ENCODE results near the gene CAMTA1. TPM values are rescaled to one million over a fixed set of nuclear protein-coding genes. Genes with fewer than 3 reads are reported as not detected.
A peak's percentile ranks its signal among the peaks of the same experiment; 100 is the strongest.

Gene CAMTA1
- total and polyA plus RNA-seq, 2 experiments from 2014 or later: 213 to 341 TPM

- DNase-seq (ENCODE audit: low read depth in 1 of 2, low spot score in 1 of 2): peak in 1 of 2 donors; percentile 63
- Histone ChIP-seq H3K4me3 (peak overlapping the region; percentile 18), H3K4me1 (ENCODE audit: low read depth) (peaks cover 38% of the 10 kb centered on the region)
These were observed 176.7 kb downstream of the CAMTA1 start for GRCh38 chr1:6961905-6962477.

GRCh38 chr1:6962478-6962995, 177.3 kb downstream of the CAMTA1 start:
- no peaks in the 10 kb centered on the region for H3K36me3 ChIP-seq
- TF ChIP-seq CTCF (IDR thresholded peaks at IDR 0.05; ENCODE audit: low read depth, low read length): no peak
- DNase-seq (ENCODE audit: low read depth in 1 of 2, low spot score in 1 of 2): peak; percentile 38 to 95
- H3K27ac ChIP-seq: no peak overlapping the region
- H3K27me3 ChIP-seq: no peaks in the 10 kb centered on the region
- H3K4me1 ChIP-seq (ENCODE audit: low read depth): peaks cover 38% of the 10 kb centered on the region
- H3K9me3 ChIP-seq (ENCODE audit: low read depth): no peaks in the 10 kb centered on the region
- no peak overlapping the region for H3K4me3 ChIP-seq

More at GRCh38 chr1:6961905-6962477, 176.7 kb downstream of the CAMTA1 start:
- peak overlapping the region; percentile 57 for H3K27ac ChIP-seq
- no peak for TF ChIP-seq CTCF (IDR thresholded peaks at IDR 0.05; ENCODE audit: low read depth, low read length)
- no peaks in the 10 kb centered on the region for H3K9me3 ChIP-seq (ENCODE audit: low read depth)
- H3K36me3 ChIP-seq: no peaks in the 10 kb centered on the region
- H3K27me3 ChIP-seq: no peaks in the 10 kb centered on the region

GRCh38 chr1:6962996-6963911, 178.0 kb downstream of the CAMTA1 start:
- Histone ChIP-seq H3K4me1 (ENCODE audit: low read depth) (peaks cover 38% of the 10 kb centered on the region), H3K36me3 (no peaks in the 10 kb centered on the region), H3K27ac (peak overlapping the region; percentile 77), H3K4me3 (peak overlapping the region; percentile 21), H3K9me3 (ENCODE audit: low read depth) (no peaks in the 10 kb centered on the region), H3K27me3 (no peaks in the 10 kb centered on the region)
- DNase-seq (ENCODE audit: low read depth in 1 of 2, low spot score in 1 of 2): peak in 1 of 2 donors; percentile 95
- TF ChIP-seq CTCF (IDR thresholded peaks at IDR 0.05; ENCODE audit: low read depth, low read length): no peak

GRCh38 chr1:6963912-6964307, 178.7 kb downstream of the CAMTA1 start:
- Histone ChIP-seq H3K9me3 (ENCODE audit: low read depth) (no peaks in the 10 kb centered on the region), H3K4me3 (no peak overlapping the region), H3K36me3 (no peaks in the 10 kb centered on the region), H3K4me1 (ENCODE audit: low read depth) (peaks cover 32% of the 10 kb centered on the region), H3K27me3 (no peaks in the 10 kb centered on the region), H3K27ac (peak overlapping the region; percentile 77)
- DNase-seq (ENCODE audit: low read depth in 1 of 2, low spot score in 1 of 2): no peak
- TF ChIP-seq CTCF (IDR thresholded peaks at IDR 0.05; ENCODE audit: low read depth, low read length): no peak

- no peaks in the 10 kb centered on the region for H3K9me3 ChIP-seq (ENCODE audit: low read depth)
- H3K27ac ChIP-seq: no peak overlapping the region
- peaks cover 23% of the 10 kb centered on the region for H3K4me1 ChIP-seq (ENCODE audit: low read depth)
- no peaks in the 10 kb centered on the region for H3K27me3 ChIP-seq
- H3K36me3 ChIP-seq: no peaks in the 10 kb centered on the region
- no peak for TF ChIP-seq CTCF (IDR thresholded peaks at IDR 0.05; ENCODE audit: low read depth, low read length)
- no peak for DNase-seq (ENCODE audit: low read depth in 1 of 2, low spot score in 1 of 2)
- H3K4me3 ChIP-seq: no peak overlapping the region
These were observed 180.1 kb downstream of the CAMTA1 start for GRCh38 chr1:6965083-6965934.

Measured in cardiac muscle cell (in vitro differentiated cells and primary cell).